Right lobe of liver (tissue), 6 donors: ENCODE measurements around the gene MEG3. TPM values are rescaled to one million over a fixed set of nuclear protein-coding genes. Genes with fewer than 3 reads are reported as not detected.
A peak's percentile ranks its signal among the peaks of the same experiment; 100 is the strongest.

Experiments used
- ATAC-seq, 4 donors: fragments of 200-7000 bp; cut with Tn5 transposase; one replicate each; pipeline ENCODE4 v1.9.1; 2020; ENCODE audit warnings: mild to moderate bottlenecking in 4 of 4, moderate library complexity in 4 of 4
- DNase-seq, 3 donors: peaks; one replicate each; pipeline ENCODE4 v3.0.0-alpha.2; 2020
- H3K27ac ChIP-seq, 3 donors: fragments of 200-600 bp; one replicate each; pipeline ENCODE4 v1.8.0; 2022
- H3K27me3 ChIP-seq, 2 donors: fragments of 200-600 bp; one replicate each; pipeline ENCODE4 v1.8.0; 2022
- H3K36me3 ChIP-seq, 4 donors: fragments of 200-600 bp; sonication (generic) in 1 of 4; one replicate each; pipeline versions ENCODE4 v1.5.1 to v1.8.0; 2017 to 2022; ENCODE audit warnings: control low read depth in 1 of 4
- H3K4me1 ChIP-seq, 4 donors: fragments of 200-600 bp; sonication (generic) in 1 of 4; one replicate each; pipeline versions ENCODE4 v1.5.1 to v1.8.0; 2017 to 2022; ENCODE audit warnings: control low read depth in 1 of 4
- H3K4me3 ChIP-seq, 3 donors: fragments of 200-600 bp; one replicate each; pipeline ENCODE4 v1.8.0; 2022
- H3K9me3 ChIP-seq, 4 donors: fragments of 200-600 bp; sonication (generic) in 1 of 4; one replicate each; pipeline versions ENCODE4 v1.5.1 to v1.8.0; 2017 to 2022; ENCODE audit warnings: control low read depth in 1 of 4
- POLR2A ChIP-seq: fragments of 450-650 bp; IDR thresholded peaks from one replicate; pipeline ENCODE4 v1.6.1; 2017; ENCODE audit warnings: antibody characterized with exemption, mild to moderate bottlenecking
- WGBS: methylation state at CpG from one replicate; pipeline ENCODE4 v1.1.6; 2018; ENCODE audit warnings: low coverage, low lambda C conversion rate; ENCODE audit not compliant: insufficient coverage; ENCODE audit errors: missing lambda C conversion rate; 5-methylcytosine and 5-hydroxymethylcytosine counted together
- intact Hi-C, 2 donors: fragments of 100-400 bp; cut with DNase I; formaldehyde crosslinking; loops; one replicate each; pipeline versions ENCODE4 v1.11.2 to v1.14.1; 2022
- total RNA-seq, 6 experiments: library from RNA; depleted of rRNA in 2 of 6; stranded (reverse); fragments of >200 nt in 2 of 6; fragmentation: NEBNext Ultra II Directional in 3 of 6; extraction: Animal tissue kit (Norgen Biotek cat#: 25700) in 3 of 6; gene quantifications; one replicate each; pipeline versions ENCODE4 v1.1.0 to v1.2.4, GENCODE V29; 2016 to 2023
- TF ChIP-seq, protein P1 (sequence below), 4 donors: fragments of 200-600 bp in 3 of 4; fragments of 450-650 bp in 1 of 4; IDR thresholded peaks; one replicate each; pipeline versions ENCODE4 v1.5.1 to v1.8.0; 2016 to 2022; ENCODE audit warnings: antibody characterized with exemption in 4 of 4, mild to moderate bottlenecking in 2 of 4
- donor health status: DM: no; HTN: yes; CAD: no.
- donor health status: DM: no; HTN: no; CAD: no.
- donor health status: DM: no; HTN: no; CAD: no.
- donor health status: DM: no; HTN: yes; CAD: no.
- donor health status: DM: no; HTN: yes; CAD: no.

MEG3 gene
- total RNA-seq, 6 experiments from 2014 or later: 5.7 to 43.7 (median 23.9) TPM

GRCh38 chr14:100900837-100901390 lies 75.0 kb downstream of the MEG3 start:
- peak in 3 of 4 donors; percentile 6 to 63 (median 52) for ATAC-seq

GRCh38 chr14:100901391-100902183 lies 75.7 kb downstream of the MEG3 start:
- Histone ChIP-seq H3K27me3 (no peaks in the 10 kb centered on the region), H3K36me3 (no peaks in the 10 kb centered on the region), H3K9me3 (no peaks in the 10 kb centered on the region), H3K27ac (no peak overlapping the region), H3K4me1 (no peaks in the 10 kb centered on the region), H3K4me3 (no peak overlapping the region)
- WGBS: 90% methylated on average over 2 of the region's 12 CpGs
- TF ChIP-seq POLR2A: no peak
- TF ChIP-seq, protein P1, sequence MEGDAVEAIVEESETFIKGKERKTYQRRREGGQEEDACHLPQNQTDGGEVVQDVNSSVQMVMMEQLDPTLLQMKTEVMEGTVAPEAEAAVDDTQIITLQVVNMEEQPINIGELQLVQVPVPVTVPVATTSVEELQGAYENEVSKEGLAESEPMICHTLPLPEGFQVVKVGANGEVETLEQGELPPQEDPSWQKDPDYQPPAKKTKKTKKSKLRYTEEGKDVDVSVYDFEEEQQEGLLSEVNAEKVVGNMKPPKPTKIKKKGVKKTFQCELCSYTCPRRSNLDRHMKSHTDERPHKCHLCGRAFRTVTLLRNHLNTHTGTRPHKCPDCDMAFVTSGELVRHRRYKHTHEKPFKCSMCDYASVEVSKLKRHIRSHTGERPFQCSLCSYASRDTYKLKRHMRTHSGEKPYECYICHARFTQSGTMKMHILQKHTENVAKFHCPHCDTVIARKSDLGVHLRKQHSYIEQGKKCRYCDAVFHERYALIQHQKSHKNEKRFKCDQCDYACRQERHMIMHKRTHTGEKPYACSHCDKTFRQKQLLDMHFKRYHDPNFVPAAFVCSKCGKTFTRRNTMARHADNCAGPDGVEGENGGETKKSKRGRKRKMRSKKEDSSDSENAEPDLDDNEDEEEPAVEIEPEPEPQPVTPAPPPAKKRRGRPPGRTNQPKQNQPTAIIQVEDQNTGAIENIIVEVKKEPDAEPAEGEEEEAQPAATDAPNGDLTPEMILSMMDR (IDR thresholded peaks at IDR 0.05): no peak
- intact Hi-C loops: no loop called here
- DNase-seq (peak in 1 of 3 donors; percentile 11), ATAC-seq (no peak)

More at GRCh38 chr14:100900837-100901390, 75.0 kb downstream of the MEG3 start:
- H3K27me3 ChIP-seq: no peaks in the 10 kb centered on the region
- TF ChIP-seq POLR2A: no peak
- TF ChIP-seq, protein P1 (IDR thresholded peaks at IDR 0.05): peak in 1 of 4 donors; percentile 30
- H3K4me1 ChIP-seq: no peaks in the 10 kb centered on the region
- DNase-seq: peak in 1 of 3 donors; percentile 35
- no peak overlapping the region for H3K27ac ChIP-seq
- H3K36me3 ChIP-seq: no peaks in the 10 kb centered on the region
- intact Hi-C loops: no loop called here
- 41% methylated on average over 4 of the region's 15 CpGs for WGBS
- H3K9me3 ChIP-seq: no peaks in the 10 kb centered on the region
- H3K4me3 ChIP-seq: no peak overlapping the region

GRCh38 chr14:100902295-100903133 lies 76.6 kb downstream of the MEG3 start:
- WGBS: 46% methylated on average over 12 of the region's 18 CpGs
- intact Hi-C loops: no loop called here
- TF ChIP-seq, protein P1 (IDR thresholded peaks at IDR 0.05): no peak
- TF ChIP-seq POLR2A: no peak
- H3K4me3 ChIP-seq: no peak overlapping the region
- no peak overlapping the region for H3K27ac ChIP-seq
- H3K27me3 ChIP-seq: no peaks in the 10 kb centered on the region
- no peaks in the 10 kb centered on the region for H3K9me3 ChIP-seq
- H3K4me1 ChIP-seq: no peaks in the 10 kb centered on the region
- no peaks in the 10 kb centered on the region for H3K36me3 ChIP-seq
- ATAC-seq (no peak), DNase-seq (no peak)

DNA sequence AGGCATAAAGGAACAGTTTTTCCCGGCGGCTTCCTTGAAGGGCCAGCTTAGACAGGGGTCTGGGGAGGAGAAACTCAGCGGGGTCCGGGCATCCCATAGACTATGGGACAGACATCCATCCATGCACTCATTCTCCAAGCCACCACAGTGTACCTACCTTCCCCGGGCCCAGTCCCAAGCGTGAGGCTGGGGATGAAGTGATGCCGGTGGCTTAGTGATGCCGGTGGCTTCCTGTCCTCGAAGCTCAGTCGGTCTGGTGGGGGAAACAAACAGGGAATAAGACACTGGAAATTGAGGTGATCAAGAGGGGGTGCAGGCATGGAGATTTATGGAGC lies 77.2 kb downstream of the MEG3 start:
- Histone ChIP-seq H3K36me3 (no peaks in the 10 kb centered on the region), H3K9me3 (no peaks in the 10 kb centered on the region), H3K27me3 (no peaks in the 10 kb centered on the region), H3K4me3 (no peak overlapping the region), H3K27ac (no peak overlapping the region), H3K4me1 (no peaks in the 10 kb centered on the region)
- DNase-seq: no peak
- ATAC-seq: no peak
- WGBS: 80% methylated on average over 2 of the region's 10 CpGs
- intact Hi-C loops: no loop called here
- TF ChIP-seq, protein P1 (IDR thresholded peaks at IDR 0.05): no peak
- no peak for TF ChIP-seq POLR2A
